Stimulated activated CD4-positive, alpha-beta T cell treated with anti-CD3 and anti-CD28 coated beads, Interleukin-15, amount 100 ng/mL, for 1 hour (primary cell): ENCODE data around the gene AIMP1.
"Not testable (repeated sequence)": the region's sequence is repeated elsewhere in the genome, so short reads cannot be mapped to it uniquely, and the experiment has no call there.

ENCODE experiments used
- DNase-seq, 2 donors: peaks; one replicate each; pipeline ENCODE4 v3.0.0-alpha.2; 2020; ENCODE audit warnings: low read depth in 1 of 2, low spot score in 1 of 2

Gene AIMP1

DNA sequence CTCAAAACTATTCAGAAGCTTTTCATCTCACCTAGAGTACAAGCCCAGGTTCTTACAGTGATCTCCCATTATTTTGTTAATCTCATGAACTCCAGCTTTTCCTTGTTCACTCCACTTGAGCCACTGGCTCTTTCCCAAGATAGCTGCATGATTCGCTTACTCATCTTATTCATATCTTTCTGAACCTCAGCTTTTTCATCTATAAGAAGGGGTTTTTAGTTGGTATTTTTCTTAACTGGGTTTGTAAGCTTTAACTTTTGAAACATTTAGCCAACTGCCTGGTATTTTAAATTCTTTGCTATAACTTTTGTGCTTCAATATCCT lies 28.3 kb downstream of the AIMP1 start:
- DNase-seq = no peak

DNA sequence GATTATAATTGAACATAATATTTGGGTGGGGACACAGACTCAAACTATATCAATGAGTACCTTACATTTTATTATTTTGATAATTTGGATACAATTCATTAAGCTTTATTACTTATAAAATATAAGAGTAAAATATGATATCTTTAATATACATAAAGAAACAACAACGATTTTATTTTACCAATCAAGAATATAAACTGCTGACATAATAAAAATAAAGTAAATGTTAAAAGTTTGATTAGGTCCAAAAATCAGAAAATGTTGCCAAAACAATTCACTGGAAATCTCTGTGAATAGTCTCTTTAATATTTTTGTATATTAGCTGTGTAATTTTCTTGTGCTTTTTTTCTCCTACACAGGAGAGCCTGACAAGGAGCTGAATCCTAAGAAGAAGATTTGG lies 30.8 kb downstream of the AIMP1 start:
- DNase-seq = no peak

DNA sequence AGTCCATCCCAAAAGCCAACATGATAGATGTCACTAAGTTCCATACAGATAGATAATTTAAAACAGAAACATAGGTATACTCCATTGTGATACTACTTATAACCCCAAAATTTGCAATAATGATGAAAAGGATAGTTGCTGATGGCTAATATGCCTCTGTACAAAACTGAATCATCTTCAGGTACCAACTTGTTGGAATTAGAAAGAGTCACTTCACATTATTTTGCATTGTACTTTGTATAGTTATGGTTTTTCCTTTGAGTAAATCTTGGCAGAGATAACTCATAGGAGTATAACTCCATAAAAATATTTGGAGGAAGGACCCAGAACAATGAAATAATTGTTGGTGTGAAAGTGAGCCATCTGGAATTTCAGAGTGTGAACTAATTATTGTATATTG lies 34.7 kb downstream of the AIMP1 start:
- no peak for DNase-seq

DNA sequence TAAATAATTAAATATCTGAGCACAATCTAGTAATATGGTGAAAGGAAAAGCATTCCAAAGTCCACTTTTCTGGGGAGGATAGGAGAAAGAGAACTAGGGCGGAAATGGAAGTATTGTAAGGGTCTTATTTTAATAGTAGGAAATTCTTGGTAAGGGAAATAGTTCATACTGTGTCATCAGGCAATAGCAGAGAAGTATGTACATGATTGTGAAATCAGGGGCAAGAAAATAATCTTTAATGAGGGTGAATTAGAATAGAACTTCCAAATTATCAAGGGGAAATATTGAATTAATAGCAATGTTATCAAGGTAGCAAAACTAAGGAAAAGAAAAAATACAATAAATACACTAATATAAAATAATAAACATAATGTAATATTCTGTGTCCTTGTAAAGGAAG lies 37.4 kb downstream of the AIMP1 start:
- no peak for DNase-seq

DNA sequence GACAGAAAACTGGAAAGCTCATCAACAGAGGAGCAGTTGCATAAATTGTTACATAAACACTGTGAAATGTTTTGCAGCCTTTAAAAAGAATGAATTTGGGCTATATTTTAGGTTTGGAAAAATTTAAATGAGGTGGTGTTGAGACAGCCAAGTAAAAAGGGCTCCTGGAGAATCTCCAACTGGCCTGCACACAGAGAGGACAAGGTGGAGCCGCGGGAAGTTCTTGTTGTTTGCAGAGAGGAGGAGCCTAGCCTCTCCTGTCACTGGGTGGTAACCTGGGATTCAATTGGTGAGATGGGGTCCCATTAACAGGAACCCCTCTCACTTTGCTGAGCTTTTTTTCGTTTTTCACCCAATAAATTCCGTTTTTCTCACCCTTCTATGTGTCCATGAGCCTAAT lies 38.8 kb downstream of the AIMP1 start:
- DNase-seq = no peak

DNA sequence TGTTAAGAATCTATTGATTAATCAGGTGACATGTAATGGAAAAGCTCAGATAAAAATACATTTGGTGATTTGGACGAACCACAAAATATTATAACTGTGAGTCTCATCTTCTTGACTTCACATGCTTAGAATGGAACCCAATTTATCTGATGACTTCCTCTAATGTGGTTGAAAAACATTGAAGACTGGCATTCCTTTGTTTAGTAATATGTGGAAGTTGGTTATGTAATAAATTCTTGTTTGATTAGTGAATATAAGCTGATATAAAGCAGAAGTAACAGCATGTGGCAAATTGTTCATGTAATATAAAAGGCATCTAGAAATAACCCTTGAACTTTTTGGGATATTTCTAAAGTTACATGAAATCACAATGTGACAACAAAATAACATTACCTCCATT lies 42.5 kb downstream of the AIMP1 start:
- no peak for DNase-seq

DNA sequence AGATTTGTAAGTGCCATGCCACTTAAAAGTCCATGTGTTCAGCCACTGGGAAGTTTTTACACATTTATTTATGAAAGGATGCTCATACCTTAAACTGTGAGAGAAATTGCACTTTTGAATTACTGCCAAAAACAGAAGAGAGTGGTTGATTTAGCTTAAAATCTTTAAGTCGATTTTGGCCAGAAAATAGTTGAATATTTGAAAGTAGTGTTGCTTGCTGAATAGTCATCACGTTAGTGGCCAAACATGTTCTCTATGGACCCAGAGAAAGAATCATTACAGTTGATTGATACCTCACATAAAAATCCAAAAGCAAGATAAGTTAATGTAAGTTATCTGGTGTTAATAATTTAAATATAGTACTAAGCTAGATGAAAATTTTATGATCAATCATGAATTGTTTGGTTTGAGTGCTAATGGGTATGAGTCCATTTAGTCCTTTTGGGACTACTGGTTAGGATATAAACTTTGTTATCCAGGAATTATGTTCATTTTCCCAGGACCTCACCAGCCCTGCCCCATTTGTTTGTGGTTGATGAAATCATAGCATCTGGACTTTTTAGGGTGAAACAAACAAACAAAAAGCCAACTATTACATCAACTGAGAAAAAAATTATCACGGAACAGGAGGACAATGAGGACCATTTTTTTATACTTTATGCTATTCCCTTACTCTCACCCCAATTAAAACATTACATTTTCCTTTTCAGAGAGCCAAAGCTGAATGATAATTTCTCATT lies 45.9 kb downstream of the AIMP1 start:
- no peak for DNase-seq

DNA sequence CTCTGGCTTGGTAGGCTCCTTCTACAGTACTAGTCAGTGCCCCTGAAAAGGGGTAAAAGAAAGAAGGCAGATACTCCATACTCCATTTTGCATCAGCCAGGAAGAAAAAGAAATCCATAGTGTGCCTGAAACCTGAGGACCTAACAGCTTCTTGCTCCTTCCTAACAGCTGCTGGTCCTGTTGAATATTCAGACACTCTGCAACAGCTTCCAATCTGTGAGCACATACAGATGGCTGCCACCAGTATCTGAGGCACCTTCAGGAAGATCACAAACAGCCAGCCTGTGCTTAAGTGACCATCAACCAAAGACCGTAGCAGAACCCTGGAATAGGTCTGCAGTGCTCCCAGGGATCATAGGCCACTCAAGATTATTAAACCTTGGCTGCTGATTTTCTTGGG lies 47.9 kb downstream of the AIMP1 start:
- DNase-seq = no peak

DNA sequence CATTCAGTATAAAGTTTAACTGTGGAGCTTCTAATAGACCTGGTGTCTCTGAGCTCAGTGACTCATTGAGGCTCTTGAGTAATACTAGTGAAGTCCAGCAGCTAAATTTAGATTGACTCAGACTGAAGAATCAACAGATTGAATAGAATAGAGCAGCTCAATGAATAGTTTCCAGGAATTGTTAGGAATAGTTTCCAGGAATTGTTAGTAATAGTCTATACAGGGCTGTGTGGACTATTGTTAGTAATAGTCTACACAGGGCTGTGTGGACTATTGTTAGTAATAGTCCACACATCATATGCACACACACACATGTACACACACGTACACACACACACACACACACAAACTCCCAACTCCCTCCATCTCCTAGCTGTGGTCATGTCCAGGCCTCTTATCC lies 49.3 kb downstream of the AIMP1 start:
- DNase-seq = no peak

DNA sequence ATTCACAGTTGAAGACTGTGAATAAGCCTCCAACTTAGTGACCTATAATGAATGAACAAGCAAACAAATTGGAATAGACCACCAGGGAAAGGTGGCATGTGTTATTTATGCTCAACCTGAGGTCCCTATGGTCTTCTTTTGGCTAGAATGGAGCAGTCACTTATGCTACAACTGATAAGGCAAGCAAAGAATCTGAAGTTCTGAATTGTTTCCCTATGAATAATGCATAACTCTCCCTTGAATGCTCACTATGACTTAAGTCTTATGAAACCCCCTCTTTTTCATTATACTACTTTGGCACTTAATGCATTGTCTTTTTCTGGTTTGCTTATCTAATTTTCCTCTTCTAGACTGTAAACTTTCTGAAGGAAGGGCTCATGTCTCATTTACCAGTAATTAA lies 49.7 kb downstream of the AIMP1 start:
- no peak for DNase-seq

DNA sequence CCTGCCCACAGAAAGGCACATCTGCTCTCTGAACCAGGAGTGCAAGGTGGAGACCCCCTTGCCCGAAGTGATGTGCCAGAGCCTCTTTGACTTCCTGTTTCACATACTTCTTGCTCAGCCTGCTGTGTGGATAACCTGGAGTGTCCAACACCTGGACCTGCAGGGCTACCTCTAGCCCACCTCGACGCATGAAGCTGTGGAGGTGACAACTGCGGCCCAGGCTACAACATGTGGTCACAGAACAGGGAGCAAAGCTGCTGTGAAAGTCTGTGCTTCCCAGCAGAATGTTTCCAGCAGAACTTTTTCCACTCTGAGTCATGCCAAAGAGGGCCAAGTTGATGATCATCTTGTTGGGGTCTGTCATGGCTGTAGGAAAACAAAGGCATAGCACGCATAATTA lies 50.7 kb downstream of the AIMP1 start:
- DNase-seq = no peak

DNA sequence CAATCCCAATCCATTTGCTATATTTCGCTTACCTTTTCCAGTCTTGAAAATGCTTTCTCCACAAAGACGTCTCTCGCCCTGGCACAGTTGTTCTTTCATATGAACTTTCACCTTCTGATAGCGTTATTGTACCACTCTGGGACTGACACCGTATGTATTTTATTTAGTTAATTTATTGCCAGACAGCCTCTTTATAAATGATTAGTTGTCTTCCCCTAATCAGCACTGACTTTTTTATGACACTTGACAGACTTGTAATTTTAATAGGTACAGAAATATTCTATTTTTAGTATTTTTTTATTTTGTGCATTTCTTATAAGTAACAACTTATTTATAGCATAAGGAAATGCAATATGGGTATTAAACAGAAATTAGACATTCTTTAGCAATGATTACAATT lies 52.3 kb downstream of the AIMP1 start, which contains the start of gene GIMD1:
GIMD1 (minus strand) TSS at position 101 of the 400 bp plus-strand sequence. CDS start 1,343 bp downstream, outside the sequence.
- no peak for DNase-seq

DNA sequence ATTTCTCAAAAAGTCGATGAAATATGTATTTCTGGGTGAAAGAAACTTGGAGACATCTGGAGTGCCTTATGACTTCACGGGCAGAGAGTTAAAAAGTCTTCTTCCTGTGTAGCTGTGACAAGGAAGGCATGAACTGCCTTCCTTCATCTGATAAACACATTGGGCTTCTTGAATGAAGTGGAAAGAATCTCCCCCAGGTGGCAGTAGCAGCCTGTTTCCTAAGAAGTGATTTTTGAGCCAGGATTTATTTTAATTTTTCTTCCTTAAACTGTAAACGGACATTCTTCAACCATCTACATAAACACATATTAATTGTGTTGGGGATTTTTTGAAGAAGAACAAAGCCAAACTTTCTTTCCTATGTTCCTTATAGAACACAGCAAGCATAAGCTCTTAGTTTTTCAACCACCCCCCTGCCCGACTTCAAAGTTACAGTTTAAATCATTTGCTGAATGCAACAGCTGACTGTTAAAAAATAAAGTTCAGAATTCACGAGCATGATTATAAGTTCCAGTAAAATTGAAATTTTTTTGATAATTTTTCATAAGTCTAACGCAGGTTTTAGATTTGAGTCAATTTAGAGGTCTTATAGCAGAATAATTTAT lies 53.2 kb downstream of the AIMP1 start:
- no peak for DNase-seq

DNA sequence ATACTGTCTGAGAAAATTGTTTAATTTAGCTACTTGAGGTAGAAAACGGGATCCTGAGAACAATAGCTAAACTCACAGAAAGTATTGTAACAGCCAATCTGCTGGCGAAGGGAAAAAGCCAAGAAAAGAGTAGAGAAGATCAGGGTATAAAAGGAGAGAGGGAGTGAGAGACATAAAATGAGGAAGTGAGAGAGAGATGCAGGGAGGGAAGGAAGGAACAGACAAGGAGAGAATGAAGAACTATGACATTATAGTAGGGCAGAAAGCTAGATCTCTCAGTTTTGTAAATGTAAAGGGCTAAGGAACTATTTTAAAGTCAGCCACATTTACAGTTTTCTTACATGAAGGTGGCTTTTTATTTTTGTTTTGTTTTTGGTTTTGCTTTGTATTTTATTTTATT lies 53.9 kb downstream of the AIMP1 start:
- DNase-seq = no peak

DNA sequence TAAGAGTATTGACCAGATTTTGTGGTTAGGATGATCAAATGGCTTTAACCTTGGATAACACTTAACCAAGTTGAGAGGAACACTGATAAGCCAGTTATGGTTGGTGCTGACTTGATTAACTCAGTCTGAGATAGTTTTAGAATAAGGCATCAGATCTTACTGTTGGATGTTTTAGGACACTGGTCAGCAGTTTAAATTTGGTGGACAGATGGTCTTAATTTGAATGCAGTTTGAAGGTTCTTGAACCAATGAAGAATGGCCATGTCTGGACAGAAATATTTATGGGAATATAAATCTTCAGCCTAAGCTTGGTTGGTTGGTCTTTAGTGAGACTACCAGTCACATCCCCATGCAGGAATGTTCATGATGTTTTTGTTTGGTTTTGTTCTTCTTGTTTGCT lies 54.8 kb downstream of the AIMP1 start:
- DNase-seq = no peak

DNA sequence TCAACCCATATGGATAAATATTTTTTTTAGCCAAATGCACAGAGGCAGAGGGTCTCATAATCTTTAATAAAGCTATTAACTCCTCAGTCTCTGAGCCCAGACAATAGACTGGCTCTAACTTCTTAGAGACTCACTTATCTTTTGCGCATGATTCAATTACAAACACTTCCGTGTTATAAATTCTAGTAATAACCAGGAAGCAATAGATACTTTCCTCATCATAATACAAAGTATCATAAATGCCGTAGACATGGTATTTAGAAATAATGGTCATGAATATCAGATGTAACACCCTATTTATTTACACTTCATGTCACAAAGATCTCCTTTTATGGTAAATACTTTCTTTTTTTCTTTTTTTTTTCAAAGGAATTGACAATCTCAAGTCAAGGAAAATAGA lies 56.7 kb downstream of the AIMP1 start:
- DNase-seq = no peak

DNA sequence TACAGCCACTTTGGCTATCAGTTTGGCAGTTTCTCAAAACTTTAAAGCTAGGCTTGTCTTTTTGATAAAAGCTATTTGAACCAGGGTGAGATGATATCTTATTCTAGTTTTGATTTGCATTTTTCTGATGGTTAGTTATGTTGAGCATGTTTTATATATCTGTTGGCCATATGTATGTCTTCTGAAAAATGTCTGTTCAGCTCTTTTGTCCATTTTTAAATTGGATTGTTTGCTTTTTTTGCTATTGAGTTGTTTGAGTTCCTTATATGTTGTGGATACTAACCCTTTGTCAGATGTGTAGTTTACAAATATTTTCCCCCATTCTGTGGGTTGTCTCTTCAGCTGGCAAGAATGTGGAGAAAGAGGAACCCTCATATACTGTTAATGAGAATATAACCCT lies 63.8 kb downstream of the AIMP1 start:
- no peak for DNase-seq

DNA sequence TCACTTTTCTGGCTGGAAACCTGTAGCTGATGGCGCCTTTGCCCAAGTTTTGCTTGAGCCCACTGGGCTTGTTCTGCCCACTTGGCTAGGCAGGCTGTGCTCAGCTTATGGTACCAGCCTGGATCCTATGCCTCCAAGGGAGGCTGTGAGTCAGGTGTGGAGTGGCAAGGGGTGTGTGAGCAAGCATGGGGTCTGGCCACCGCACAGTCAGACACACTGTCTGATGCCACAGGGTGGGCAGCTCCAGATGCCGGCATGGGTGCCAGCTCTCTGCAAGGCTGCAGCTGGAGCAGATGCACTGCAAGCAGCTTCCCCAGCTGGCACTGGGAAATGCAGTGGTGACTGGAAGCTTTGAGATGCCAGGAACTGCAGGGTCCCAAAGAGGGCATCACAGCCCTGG lies 68.5 kb downstream of the AIMP1 start:
- no peak for DNase-seq

DNA sequence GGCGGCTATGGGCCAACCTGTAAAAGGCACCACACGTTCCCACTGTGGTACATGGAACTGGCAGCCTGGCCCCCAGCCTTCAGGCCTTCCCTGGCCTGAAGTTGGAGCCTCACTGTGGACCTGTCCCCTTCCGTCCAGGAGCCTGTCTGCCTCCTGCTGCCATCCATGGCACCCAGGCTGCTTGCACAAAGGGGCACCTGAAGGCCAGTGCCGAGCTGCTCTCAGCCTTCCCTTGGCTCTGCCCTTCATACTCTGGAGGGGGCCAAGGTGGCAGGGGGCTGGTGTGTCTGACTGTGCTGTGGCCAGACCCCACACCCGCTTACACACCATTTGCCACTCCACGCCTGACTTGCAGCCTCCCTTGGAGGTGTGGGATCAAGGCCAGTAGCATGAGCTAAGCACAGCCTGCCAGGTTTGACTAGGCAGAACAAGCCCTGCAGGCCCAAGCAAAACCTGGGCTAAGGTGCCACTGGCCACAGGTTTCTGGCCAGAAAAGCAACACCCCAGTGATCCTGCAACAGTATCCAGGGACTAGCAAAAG lies 69.6 kb downstream of the AIMP1 start:
- no peak for DNase-seq

DNA sequence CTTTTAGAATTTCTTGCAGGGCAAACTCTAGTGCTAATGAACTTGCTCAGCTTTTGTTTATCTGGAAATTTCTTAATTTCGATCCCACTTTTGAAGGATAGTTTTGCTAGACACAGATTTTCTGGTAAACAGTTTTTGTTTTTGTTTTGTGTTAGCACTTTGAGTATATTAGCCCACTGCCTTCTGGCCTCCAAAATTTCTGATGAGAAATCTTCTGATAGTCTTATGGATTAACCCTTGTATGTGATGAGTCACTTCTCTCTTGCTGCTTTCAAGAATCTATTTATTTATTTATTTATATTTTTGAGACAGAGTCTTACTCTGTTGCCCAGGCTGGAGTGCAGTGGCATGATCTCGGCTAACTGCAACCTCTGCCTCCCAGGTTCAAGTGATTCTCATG lies 79.2 kb downstream of the AIMP1 start:
- DNase-seq = no peak

DNA sequence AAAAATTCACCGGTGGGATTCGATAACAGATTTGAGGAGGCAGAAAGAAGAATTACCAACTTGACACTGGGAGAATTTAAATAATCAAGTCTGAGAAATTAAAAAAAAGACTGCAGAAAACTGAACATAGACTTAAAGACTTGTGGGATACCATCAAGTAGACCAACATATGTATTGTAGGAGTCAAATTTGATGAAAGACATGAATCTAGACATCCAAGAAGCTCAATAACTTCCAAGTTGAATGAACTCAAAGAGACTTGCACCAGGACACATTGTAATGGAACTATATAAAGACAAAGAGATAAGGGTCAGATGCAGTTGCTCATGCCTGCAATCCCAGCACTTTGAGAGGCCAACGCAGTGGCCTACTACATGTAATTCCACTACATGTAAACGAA lies 82.5 kb downstream of the AIMP1 start:
- DNase-seq = not testable (repeated sequence)
